Peyer's patch (tissue), 4 donors: ENCODE measurements around the gene ATF6B.

Experiments used
- POLR2A ChIP-seq, 2 donors: fragments of 450-650 bp; IDR thresholded peaks; one replicate each; pipeline ENCODE4 v1.5.1; 2017; ENCODE audit warnings: antibody characterized with exemption in 2 of 2, mild to moderate bottlenecking in 2 of 2, moderate library complexity in 2 of 2
- TF ChIP-seq, protein P1 (sequence below), 6 experiments: fragments of 450-650 bp in 4 of 6; fragments of 200-600 bp in 2 of 6; sonication (generic) in 1 of 6; IDR thresholded peaks; one replicate each; pipeline ENCODE4 v1.5.1; 2017 to 2019; ENCODE audit warnings: antibody characterized with exemption in 6 of 6, mild to moderate bottlenecking in 3 of 6, moderate library complexity in 1 of 6

DNA sequence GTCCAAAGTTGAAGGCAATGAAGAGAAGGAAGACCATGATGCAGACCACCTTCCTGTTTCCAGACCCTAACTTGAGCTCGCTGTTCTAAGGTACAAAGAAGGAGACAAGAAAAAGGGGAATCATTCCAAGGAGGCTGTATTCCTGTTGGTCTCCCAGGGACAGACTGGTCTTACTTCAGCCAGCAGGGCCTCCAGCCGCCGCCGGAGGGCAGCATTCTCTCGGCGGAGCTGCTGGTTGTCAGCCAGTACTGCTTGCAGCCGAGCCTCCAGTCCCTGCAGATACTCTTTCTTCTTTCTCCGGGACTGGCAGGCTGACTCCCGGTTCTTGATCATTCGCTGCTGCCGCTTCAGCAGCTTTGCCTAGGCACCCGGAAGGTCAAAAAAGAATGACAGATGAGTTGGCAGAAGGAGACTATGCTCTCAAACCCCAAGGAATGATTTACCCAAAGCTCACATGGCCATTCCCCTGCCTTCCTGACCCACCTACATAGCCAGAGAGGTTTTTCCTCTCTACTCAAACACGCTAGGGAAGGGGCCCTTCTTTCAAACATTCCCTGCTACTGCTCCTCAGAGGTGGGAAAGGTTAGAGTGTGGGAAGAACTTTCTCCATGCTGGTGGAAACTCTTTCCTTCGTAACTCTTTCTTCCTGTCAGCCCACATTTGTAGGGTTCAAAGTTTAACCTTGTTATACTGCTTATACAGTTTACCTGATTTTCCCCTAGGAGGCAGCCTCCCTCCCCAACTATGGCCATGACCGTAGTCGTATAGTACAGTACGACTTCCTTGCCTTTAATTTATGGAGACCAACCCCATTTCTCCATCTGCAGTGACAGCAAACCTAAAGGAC, 9.0 kb downstream of the ATF6B start:
- TF ChIP-seq, protein P1, sequence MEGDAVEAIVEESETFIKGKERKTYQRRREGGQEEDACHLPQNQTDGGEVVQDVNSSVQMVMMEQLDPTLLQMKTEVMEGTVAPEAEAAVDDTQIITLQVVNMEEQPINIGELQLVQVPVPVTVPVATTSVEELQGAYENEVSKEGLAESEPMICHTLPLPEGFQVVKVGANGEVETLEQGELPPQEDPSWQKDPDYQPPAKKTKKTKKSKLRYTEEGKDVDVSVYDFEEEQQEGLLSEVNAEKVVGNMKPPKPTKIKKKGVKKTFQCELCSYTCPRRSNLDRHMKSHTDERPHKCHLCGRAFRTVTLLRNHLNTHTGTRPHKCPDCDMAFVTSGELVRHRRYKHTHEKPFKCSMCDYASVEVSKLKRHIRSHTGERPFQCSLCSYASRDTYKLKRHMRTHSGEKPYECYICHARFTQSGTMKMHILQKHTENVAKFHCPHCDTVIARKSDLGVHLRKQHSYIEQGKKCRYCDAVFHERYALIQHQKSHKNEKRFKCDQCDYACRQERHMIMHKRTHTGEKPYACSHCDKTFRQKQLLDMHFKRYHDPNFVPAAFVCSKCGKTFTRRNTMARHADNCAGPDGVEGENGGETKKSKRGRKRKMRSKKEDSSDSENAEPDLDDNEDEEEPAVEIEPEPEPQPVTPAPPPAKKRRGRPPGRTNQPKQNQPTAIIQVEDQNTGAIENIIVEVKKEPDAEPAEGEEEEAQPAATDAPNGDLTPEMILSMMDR (IDR thresholded peaks at IDR 0.05), result peak; percentile 76 to 94 (median 88)
- TF ChIP-seq POLR2A (IDR thresholded peaks at IDR 0.05), result peak in 1 of 2 donors; percentile 15
